ENCODE data around the gene SWAP70.

DNA sequence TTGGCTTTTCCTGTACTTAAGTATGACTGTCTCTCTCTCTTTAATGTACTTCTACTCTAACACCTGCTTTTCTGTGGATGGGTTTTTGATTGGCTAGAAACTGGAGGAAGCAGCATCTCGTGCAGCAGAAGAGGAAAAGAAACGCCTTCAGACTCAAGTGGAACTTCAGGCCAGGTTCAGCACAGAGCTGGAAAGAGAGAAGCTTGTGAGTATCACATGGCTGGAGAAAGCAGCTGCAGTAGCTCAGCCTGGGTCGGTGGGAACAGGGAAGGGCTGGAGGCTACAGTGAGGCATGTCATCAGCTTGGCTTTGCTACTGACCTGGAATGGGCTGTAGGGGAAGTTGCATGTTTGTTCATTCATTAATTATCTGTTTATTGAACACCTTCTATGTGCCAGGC is 74.2 kb downstream of the SWAP70 start:
- TF ChIP-seq, protein P1, sequence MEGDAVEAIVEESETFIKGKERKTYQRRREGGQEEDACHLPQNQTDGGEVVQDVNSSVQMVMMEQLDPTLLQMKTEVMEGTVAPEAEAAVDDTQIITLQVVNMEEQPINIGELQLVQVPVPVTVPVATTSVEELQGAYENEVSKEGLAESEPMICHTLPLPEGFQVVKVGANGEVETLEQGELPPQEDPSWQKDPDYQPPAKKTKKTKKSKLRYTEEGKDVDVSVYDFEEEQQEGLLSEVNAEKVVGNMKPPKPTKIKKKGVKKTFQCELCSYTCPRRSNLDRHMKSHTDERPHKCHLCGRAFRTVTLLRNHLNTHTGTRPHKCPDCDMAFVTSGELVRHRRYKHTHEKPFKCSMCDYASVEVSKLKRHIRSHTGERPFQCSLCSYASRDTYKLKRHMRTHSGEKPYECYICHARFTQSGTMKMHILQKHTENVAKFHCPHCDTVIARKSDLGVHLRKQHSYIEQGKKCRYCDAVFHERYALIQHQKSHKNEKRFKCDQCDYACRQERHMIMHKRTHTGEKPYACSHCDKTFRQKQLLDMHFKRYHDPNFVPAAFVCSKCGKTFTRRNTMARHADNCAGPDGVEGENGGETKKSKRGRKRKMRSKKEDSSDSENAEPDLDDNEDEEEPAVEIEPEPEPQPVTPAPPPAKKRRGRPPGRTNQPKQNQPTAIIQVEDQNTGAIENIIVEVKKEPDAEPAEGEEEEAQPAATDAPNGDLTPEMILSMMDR (conservative IDR thresholded peaks at IDR 0.05 in 1 of 2, IDR thresholded peaks at IDR 0.05 in 1 of 2; ENCODE audit: low read depth in 1 of 2, low read length in 2 of 2): no peak
- TF ChIP-seq EZH2 (IDR thresholded peaks at IDR 0.05; ENCODE audit: low read length, missing control alignments): no peak

Measured in fibroblast of lung (primary cell).